Measurements from ENCODE around the gene CERCAM.

- peak; percentile 15 for TF ChIP-seq CTCF (IDR thresholded peaks at IDR 0.05; ENCODE audit: poor library complexity)
- TF ChIP-seq EZH2 (IDR thresholded peaks at IDR 0.05; ENCODE audit: borderline replicate concordance), result no peak
Measured at GRCh38 chr9:128420651-128421481, at the start of gene CERCAM.
